NCI-H1417 (cell line): ENCODE data around the gene ADAT1.

Source experiments
- DNase-seq, 3 experiments: peaks; one replicate each; lab custom pipeline; 2025; lab: John Stamatoyannopoulos, UW

Gene ADAT1

DNA sequence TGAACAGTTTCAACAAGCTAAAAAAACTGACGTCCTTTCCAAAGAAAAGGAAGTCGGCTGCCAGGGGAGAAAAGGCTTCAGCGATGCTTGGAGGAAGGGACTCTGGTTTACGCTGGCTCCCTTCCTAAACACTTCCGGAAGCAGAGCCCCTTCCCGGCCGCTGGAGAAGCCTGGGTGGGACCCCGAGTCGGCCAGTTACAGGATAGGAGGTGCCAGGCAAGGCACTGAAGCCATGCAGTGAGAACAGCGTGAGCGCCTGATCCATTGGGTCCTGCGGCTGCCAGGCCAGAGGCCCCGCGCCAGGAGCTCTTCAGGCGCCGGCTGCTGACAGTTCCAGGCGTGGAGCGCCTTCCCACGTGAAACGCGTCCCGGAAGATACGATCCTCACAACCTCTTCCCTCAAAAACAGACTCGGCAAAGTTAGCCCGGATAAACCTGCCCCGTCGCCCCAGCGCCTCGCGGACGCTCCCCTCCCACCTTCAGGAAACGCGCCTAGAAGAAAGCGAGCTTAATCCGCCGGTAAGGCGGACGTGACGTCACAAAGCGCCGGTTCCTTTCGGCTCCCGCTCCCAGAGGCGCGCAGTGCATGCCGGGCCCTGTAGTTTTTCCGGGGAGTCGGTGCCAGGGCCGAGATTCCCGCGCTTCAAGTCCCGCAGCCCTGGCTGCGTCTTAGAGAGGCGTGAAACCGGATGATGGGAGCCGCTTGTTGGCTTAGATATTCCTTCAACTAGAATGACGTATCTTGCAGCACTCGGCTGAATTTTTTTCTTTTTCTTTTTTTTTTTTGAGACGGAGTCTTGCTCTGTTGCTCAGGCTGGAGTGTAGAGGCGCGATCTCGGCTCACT lies at the start of gene ADAT1:
Gene ADAT1 (minus strand): TSS at position 521 of the 845 bp plus-strand sequence. CDS start 2,482 bp downstream, outside the sequence.
- peak; percentile 91 to 98 (median 94) for DNase-seq

GRCh38 chr16:75667503-75667902 lies 44.4 kb upstream of the ADAT1 start:
- no peak for DNase-seq

GRCh38 chr16:75660726-75661302 lies 37.7 kb upstream of the ADAT1 start:
- no peak for DNase-seq

- no peak for DNase-seq
Observed at GRCh38 chr16:75660321-75660720, 37.2 kb upstream of the ADAT1 start.

GRCh38 chr16:75658175-75658574 lies 35.1 kb upstream of the ADAT1 start:
- DNase-seq, result no peak

GRCh38 chr16:75653922-75654321 lies 30.8 kb upstream of the ADAT1 start:
- no peak for DNase-seq

DNA sequence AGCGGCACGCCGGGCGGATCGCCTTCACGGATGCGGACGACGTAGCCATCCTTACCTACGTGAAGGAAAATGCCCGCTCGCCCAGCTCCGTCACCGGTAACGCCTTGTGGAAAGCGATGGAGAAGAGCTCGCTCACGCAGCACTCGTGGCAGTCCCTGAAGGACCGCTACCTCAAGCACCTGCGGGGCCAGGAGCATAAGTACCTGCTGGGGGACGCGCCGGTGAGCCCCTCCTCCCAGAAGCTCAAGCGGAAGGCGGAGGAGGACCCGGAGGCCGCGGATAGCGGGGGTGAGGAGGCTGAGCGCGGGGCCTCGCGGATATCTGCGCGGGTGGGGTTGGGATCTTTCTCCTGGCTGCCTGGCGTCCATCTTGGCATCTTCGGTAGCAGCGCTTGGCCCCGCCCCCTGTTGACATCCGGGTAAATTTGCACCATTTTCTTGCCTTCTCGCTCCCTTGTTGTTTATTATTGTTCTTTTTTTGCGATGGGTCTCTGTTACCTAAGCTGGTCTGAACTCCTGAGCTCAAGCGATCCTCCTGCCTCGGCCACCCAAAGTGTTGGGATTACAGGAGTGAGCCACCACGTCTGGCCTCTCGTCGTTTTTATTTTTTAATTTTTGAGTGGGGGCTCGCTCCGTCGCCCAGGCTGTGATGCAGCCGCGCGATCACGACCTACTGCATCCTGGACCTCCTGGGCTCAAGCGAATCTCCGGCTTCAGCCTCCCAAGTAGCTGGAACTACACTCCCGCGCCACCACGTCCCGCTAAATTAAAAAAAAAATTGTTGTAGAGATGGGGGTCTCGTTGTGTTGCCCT lies 25.4 kb upstream of the ADAT1 start:
- peak; percentile 70 to 86 (median 80) for DNase-seq

GRCh38 chr16:75647492-75648264 lies 24.6 kb upstream of the ADAT1 start, which contains the start of the genes KARS1 and TERF2IP:
KARS1 (minus strand) TSS chr16:75647665; CDS start chr16:75647639, 26 bp downstream.
TERF2IP (plus strand) TSS chr16:75647773; CDS start chr16:75647883, 110 bp downstream.
- DNase-seq, result peak; percentile 85 to 93 (median 86)

- peak in 1 of 3 experiments; percentile 49 for DNase-seq
Observed at GRCh38 chr16:75647112-75647491, 24.0 kb upstream of the ADAT1 start.

- peak in 1 of 3 experiments; percentile 5 for DNase-seq
Observed at GRCh38 chr16:75644240-75645012, 21.3 kb upstream of the ADAT1 start.

GRCh38 chr16:75640598-75640997 lies 17.5 kb upstream of the ADAT1 start:
- DNase-seq, result no peak

GRCh38 chr16:75635036-75635435 lies 12.0 kb upstream of the ADAT1 start:
- DNase-seq, result no peak

DNA sequence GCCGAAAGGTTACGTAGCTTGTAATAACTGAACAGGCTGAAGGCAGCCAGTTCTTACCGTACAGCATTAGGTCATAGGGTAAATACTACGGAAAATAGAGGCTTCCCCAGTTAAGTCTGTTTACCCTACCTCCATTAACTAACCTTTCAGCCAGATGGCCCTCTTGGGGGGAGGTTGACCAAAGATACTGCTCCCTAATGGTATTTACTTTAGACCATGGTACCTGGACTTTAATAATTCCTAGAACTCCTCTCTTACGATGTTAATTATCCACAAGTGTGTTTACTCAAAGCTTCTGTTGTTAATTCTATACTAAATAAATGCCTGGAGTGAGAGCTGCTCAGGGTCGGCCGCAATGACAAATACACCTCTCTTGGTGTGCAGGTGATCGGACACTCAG lies 9.8 kb upstream of the ADAT1 start:
- peak in 2 of 3 experiments; percentile 56 to 88 for DNase-seq

- DNase-seq, result no peak
Observed at GRCh38 chr16:75630052-75630451, 7.0 kb upstream of the ADAT1 start.

- no peak for DNase-seq
Observed at GRCh38 chr16:75629132-75629531, 6.1 kb upstream of the ADAT1 start.

DNA sequence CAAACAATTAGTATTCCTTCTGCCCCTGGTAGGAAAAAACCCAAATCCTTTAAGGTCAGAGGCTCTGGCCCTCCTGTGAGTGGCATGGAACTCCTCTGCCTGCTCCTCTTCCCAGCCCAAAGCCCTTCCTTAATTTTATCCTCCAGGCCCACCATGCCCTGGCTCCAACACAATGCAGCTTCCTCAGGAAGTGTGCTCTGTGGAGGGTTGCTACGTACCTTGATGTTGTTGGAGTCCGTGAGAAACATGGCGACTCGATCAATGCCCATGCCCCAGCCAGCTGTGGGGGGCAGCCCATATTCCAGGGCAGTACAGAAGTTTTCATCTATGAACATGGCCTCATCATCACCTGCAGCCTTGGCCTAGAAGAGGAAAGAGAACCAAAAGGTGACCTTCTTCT lies 5.3 kb upstream of the ADAT1 start:
- DNase-seq, result no peak

GRCh38 chr16:75627851-75628250 lies 4.8 kb upstream of the ADAT1 start:
- peak in 1 of 3 experiments; percentile 2 for DNase-seq

DNA sequence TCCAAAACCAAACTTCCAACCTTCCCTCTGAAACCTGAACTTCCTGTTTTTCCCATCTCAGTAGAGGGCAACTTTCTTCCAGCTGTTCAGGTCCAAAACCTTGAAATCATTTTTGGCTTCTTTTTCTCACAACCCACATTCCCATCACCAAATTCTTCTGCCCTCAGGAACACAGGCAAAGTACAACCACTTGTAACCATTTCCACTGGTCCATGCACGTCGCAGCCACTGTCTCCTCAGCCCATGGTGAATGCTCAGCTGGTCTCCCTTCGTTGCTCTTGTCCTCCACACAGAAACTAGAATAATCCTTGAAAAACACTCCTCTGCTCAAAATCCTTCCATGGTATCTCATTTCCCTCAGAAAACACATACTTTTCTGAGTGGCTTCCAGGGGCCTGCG lies 3.7 kb upstream of the ADAT1 start:
- no peak for DNase-seq

- no peak for DNase-seq
Observed at GRCh38 chr16:75624921-75625334, 1.8 kb upstream of the ADAT1 start.

DNA sequence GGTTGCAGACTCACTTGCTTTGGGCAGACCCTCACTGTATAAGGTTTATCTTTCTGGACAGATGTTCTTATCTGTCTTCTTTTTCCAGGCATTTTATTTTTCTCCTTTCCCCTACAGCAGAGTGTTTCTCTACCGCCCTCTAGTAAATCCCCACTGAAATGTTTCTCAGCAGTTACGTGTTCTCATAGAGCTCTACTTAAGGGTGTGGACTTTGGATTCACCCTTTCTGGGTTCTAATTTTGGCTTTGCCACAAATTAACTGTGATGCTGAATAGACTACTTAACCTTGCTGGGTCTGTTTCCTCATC lies 2.0 kb downstream of the ADAT1 start:
- DNase-seq, result peak in 2 of 3 experiments; percentile 11 to 51
